ENCODE results near the gene GOLIM4.

Gene GOLIM4

GRCh38 chr3:168097381-168097780 is 1.7 kb upstream of the GOLIM4 start:
- no peak for DNase-seq

DNA sequence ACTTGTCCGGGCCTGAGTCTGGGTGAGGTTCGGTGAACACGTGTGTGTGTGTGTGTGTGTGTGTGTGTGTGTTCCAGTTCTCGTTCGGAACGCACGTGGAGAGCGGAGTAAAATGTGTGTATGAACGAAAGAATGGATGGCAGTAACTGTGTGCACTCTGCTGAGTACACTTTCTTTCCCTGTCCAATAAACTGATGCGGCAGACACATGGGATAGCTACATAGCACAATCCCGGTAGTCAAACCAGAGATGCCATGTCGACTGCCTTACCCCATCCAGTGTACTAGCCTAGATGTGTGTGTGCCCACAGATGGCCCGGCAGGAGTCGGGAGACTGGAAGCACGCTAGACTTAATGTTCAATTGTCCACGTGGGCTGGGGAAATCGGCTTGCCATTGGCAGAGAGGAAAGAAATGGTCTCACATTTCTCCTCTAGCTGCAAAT is 507 bp upstream of the GOLIM4 start:
- DNase-seq: peak; percentile 89

DNA sequence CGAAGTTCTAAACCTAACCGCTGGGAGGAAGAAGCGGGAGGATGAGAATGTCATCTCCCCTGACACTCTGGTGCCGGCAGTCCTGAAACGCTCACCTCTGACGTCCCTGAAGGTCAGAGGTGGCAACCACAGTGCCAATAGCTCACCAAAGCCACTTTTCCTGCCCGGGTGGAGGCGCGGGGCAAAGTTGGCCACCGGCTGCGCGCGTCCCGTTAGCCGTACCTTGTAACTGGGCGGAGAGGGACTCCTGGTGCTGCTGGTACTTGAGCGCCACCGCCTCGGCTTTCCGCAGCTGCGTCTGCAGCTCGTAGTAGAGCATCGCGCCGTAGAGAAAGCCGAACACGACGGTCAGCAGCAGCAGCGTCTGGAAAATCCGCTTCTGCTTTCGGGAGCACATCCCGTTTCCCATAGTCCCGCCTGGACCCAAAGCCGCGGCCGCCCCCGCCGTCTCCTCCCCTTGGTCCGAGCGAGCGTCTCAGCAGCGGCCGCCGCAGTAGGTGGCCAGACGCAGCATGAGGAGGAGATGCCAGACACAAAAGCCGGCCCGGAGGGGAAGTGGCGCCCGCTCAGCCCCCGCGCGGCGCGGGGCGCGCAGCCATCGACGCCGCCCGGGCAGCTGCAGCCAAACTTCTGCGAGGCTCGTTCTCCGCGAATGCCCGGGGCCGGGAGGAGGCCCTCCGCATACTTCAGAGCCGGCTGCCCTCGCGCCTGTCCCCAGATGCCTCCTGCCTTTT is 680 bp downstream of the GOLIM4 start:
- peak; percentile 93 for DNase-seq

DNA sequence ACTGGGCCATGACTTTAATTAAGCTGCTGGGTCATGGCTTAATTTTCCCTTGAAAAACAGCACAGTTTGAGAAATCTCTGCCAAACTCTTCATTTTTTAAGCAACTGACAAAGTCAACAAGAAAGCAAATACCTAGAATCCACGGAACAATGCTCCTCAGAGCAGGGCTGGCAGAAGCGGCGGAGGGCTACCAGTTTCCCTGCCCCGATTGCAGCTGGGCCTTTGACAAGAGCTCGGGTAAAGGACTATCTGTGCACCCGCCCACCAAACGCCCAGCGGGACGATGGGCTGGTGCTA is 1.2 kb downstream of the GOLIM4 start:
- DNase-seq: no peak

GRCh38 chr3:168093790-168094189 is 1.9 kb downstream of the GOLIM4 start:
- no peak for DNase-seq

DNA sequence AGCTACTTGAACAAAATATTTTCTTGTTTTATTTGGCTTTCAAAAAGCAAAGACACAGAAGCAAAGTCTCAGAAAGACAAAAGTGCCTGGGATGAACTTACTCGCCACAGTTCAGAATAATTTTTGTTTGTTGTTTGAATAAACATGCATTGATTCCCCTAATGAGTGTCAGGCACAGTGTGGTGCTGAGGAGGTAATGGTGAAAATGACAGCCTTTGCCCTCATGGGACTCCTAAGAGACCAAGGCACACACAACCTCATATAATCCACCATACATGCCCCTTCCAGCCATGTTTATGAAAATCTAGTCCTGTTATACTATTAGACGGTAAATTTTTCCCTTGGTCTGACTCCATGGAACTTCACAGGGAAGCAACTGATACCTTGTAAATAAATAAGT is 2.5 kb downstream of the GOLIM4 start:
- DNase-seq: no peak

GRCh38 chr3:168091941-168092340 is 3.8 kb downstream of the GOLIM4 start:
- DNase-seq: no peak

- no peak for DNase-seq
These were observed 4.3 kb downstream of the GOLIM4 start for GRCh38 chr3:168091302-168091858.

DNA sequence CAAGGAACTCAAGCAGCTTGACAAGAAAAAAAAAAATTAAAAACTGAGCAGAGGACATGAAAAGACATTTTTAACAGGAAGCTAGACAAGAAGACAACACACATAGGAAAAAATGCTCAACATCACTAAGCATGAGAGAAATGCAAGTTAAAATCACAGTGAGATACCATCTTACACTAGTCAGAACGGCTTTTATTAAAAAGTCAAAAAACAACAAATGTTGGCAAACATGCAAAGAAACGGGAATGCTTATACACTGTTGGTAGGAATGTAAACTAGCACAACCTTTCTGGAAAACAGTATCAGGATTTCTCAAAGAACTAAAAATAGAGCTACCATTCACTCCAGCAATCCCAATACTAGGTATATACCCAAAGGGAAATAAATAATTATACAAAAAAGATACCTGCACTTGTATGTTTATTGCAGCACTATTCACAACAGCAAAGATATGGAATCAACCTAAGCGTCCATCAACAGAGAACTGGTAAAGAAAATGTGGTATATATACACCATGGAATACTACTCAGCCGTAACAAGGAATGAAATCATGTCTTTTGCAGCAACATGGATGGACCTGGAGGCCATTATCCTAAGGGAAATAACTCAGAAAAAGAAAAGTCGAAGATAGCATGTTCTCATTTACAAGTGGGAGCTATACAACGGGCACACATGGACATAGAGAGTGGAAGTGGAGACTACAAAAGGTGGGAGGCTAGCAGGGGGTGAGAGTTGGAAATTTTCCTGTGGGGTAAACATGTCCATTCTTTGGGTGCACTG is 5.2 kb downstream of the GOLIM4 start:
- DNase-seq: no peak

DNA sequence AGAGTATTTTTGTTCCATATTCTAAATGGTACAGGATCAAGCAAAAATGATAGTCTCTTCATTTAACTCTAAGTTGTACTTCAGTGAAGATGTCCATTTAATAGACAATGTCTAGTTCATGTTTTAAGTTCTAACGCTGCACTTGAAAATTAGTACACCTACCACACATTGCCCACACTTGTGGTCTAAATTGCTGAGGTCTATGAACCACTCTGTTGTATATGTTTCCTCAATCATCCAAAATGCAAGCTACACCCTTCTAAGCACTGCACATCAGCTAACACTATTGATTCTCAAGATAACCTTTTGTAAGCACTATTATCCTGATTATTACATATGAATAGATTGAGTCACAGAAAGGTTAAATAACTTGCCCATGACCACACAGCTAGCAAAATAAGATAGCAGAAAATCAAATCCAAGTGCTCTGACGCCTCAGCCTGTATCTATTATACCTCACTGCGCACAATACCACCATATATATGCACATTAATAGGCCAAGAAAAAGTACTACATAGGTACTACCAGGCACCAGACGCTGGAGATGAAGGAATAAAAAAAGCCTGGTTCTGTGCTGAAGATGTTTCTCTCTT is 6.4 kb downstream of the GOLIM4 start:
- DNase-seq: no peak

GRCh38 chr3:168088106-168088720 is 7.5 kb downstream of the GOLIM4 start:
- DNase-seq: peak; percentile 75

DNA sequence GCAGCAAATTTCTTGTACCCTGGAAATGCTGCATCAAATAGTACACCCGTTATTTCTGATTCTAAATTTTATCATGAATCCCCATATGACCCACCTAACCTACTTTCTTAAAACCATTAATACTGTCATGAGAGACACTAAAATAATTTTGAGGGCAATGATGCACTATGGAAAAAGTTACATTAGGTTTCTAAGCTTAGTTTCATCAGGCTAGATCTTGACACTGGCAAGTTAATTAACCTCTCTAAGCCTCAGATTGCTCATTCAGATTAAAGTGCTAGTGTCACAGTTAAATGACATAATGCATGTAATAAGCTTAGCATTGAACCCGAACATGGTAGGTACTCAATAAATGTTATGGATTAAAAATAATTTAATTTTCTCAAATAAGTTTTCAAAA is 8.2 kb downstream of the GOLIM4 start:
- DNase-seq: no peak

DNA sequence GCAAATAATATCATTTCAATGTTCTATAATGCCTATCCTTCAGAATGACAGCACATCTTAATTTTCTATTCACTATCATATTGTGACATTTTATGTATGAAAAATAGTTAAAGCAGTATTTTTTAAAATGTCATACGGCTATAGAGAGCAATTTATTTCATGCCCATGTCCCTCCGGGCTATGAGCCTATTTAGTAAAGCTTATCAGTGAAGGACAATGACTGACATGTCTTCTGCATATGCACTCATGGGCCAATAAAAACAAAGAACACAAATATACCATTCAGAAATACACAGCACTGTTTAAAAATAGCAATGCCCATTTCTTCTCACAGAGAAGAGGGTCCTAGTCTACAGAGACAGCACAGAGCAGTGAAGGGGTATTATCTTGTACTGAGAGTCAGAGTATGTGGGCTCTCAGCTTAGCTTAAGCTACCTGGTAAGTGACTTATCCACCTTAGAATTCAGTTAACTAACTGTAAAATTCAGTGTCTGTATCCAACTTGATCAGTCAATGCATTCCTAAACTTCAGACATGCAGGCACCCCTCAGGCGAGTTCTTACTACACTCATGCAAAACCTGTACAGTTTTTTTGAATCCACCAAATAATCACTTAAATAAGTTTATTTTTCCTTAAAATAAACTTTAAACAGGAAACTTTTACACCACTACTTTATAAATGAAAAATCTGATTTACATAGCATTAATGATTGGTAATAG is 9.0 kb downstream of the GOLIM4 start:
- DNase-seq: peak; percentile 46

DNA sequence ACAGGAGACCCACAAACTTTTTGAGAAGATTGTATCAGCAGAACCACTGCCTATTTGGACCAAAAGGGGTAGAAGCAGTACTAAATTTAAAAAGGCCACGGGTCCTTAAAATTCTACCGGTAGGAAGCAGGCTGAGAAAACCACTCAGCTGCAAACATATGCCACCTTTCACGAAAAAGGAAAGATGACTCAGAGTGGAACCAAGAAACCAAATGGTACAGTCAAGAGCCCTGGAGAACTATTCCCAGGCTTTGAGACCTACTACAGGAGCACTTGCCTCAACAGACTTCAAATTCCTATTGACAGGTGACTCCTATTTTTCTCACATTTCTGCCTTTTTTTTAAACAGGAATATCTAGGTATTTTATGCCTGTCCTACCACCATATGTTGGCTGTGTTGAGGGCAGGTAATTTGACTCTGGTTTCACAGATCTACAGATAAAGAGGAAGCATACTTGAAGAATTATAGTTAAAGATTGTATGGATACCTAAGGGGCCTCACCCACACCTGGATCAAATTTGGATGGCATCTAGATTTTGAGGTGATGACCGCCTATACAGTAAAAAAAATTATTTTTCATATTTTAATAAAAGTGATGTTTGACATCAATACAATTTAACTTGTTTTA is 10.1 kb downstream of the GOLIM4 start:
- DNase-seq: no peak

DNA sequence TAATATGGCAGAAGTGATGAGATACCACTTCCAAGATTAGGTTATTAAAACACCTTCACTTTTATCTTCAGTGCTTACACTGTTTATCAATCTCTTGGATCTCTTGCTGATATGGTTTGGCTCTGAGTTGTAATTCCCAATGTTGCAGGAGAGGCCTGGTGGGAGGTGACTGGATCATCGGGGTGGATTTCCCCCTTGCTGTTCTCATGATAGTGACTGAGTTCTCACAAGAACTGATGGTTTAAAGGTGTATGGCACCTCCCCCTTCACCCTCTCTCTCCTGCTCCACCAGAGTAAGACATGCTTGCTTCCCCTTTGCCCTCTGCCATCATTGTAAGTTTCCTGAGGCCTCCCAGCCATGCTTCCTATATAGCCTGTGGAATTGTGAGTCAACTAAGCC is 11.8 kb downstream of the GOLIM4 start:
- no peak for DNase-seq

DNA sequence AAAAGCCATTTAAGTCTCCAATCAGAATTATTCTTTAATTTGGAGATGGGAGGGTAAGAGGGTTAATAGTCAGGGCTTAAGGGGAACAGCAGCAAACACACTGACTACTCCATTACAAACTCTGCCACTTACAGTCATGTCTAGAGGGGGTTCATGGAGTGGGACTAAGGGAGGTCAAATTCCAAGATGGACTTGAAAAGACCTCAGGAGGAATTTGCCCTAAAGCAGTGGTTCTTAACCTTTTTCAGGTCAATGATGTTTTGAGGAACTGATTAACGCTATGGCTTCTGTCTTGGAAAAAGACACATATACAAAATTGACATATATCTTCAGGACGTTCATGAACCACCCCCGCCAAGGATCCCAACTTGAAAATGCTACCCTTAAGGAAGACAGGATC is 13.9 kb downstream of the GOLIM4 start:
- no peak for DNase-seq

DNA sequence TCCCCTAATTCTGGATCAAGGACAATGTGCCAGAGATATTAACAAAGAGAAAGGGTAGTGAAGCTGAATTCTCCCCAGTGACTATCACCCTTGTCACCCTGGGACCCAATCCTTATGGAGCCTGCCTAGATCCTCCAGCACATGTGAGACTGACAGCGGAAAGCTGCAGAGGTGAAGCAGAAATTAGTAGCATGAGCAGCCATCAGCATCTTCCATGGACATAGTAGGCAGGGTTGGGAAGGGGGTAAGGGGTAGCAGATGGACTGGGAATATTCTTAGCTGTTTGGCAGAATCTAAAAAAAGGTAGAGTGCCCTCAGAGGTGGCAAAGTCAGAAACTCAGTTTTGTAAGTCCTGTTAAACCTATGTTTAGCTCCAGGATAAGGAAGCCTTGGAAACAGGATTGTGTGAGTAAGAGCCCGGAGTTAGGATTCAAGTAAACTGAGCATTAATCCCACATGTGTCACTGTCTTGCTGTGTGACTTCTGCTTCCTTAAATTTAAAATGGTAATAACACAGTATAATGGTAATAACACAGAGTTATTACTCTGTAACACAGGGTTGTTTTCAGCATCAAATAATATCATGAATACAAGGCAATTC is 14.5 kb downstream of the GOLIM4 start:
- DNase-seq: no peak

- no peak for DNase-seq
These were observed 15.1 kb downstream of the GOLIM4 start for GRCh38 chr3:168080499-168081170.

GRCh38 chr3:168080022-168080421 is 15.7 kb downstream of the GOLIM4 start:
- no peak for DNase-seq

- DNase-seq: no peak
These were observed 18.6 kb downstream of the GOLIM4 start for GRCh38 chr3:168077091-168077490.

Data from hematopoietic multipotent progenitor cell treated with erythropoietin and hydrocortisone succinate and interleukin-3 and kit ligand, for 6 days (in vitro differentiated cells).